ENCODE measurements around the gene SLC35B1. TPM values are rescaled to one million over a fixed set of nuclear protein-coding genes. Genes with fewer than 3 reads are reported as not detected.
A peak's percentile ranks its signal among the peaks of the same experiment; 100 is the strongest.

The SLC35B1 gene
- total RNA-seq, 1 donor from 2014 or later: 123 TPM

- H3K27ac ChIP-seq: peak overlapping the region; percentile 89 to 94
- intact Hi-C loops (cut with DNase I): loop anchor here (1.0 to 2.0 kb wide), 2 partner anchors 9 to 23 kb away; no protein-coding TSS in a partner anchor
- peaks cover 21 to 46% of the 10 kb centered on the region in 2 donors for H3K4me1 ChIP-seq
- no peak for TF ChIP-seq CTCF (IDR thresholded peaks at IDR 0.05)
- no peak overlapping the region for H3K4me3 ChIP-seq
- peak; percentile 61 to 85 for DNase-seq (ENCODE audit: low spot score in 2 of 2)
- no peaks in the 10 kb centered on the region for H3K9me3 ChIP-seq
- no peaks in the 10 kb centered on the region for H3K36me3 ChIP-seq
- H3K27me3 ChIP-seq: no peaks in the 10 kb centered on the region
Observed at GRCh38 chr17:49739641-49740271, 32.0 kb upstream of the SLC35B1 start.

- peak overlapping the region; percentile 89 to 94 for H3K27ac ChIP-seq
- H3K9me3 ChIP-seq: no peaks in the 10 kb centered on the region
- no peak for DNase-seq (ENCODE audit: low spot score in 2 of 2)
- H3K4me3 ChIP-seq: no peak overlapping the region
- peaks cover 21 to 46% of the 10 kb centered on the region in 2 donors for H3K4me1 ChIP-seq
- H3K36me3 ChIP-seq: no peaks in the 10 kb centered on the region
- intact Hi-C loops (cut with DNase I): no loop called here
- TF ChIP-seq CTCF (IDR thresholded peaks at IDR 0.05): no peak
- no peaks in the 10 kb centered on the region for H3K27me3 ChIP-seq
Observed at GRCh38 chr17:49738456-49739163, 30.8 kb upstream of the SLC35B1 start.

GRCh38 chr17:49734515-49735490, 27.0 kb upstream of the SLC35B1 start:
- no peak for DNase-seq (ENCODE audit: low spot score in 2 of 2)
- intact Hi-C loops (cut with DNase I): no loop called here
- peaks cover 19 to 36% of the 10 kb centered on the region in 2 donors for H3K4me1 ChIP-seq

GRCh38 chr17:49731435-49731831, 23.7 kb upstream of the SLC35B1 start:
- no peaks in the 10 kb centered on the region for H3K27me3 ChIP-seq
- intact Hi-C loops (cut with DNase I): no loop called here
- no peaks in the 10 kb centered on the region for H3K9me3 ChIP-seq
- TF ChIP-seq CTCF (IDR thresholded peaks at IDR 0.05): no peak
- H3K4me3 ChIP-seq: no peak overlapping the region
- peak overlapping the region; percentile 73 to 81 for H3K27ac ChIP-seq
- no peak for DNase-seq (ENCODE audit: low spot score in 2 of 2)
- H3K36me3 ChIP-seq: peaks cover 0 to under 1% of the 10 kb centered on the region in 2 donors
- H3K4me1 ChIP-seq: peaks cover 15 to 29% of the 10 kb centered on the region in 2 donors

More at GRCh38 chr17:49734515-49735490, 27.0 kb upstream of the SLC35B1 start:
- no peaks in the 10 kb centered on the region for H3K36me3 ChIP-seq
- no peak overlapping the region for H3K4me3 ChIP-seq
- no peak overlapping the region for H3K27ac ChIP-seq
- no peaks in the 10 kb centered on the region for H3K27me3 ChIP-seq
- no peak for TF ChIP-seq CTCF (IDR thresholded peaks at IDR 0.05)
- H3K9me3 ChIP-seq: no peaks in the 10 kb centered on the region

GRCh38 chr17:49730785-49731434, 23.1 kb upstream of the SLC35B1 start:
- peaks cover 0 to 6% of the 10 kb centered on the region in 2 donors for H3K36me3 ChIP-seq
- no peaks in the 10 kb centered on the region for H3K27me3 ChIP-seq
- no peak for DNase-seq (ENCODE audit: low spot score in 2 of 2)
- no peak overlapping the region for H3K4me3 ChIP-seq
- no peaks in the 10 kb centered on the region for H3K9me3 ChIP-seq
- H3K4me1 ChIP-seq: peaks cover 15 to 29% of the 10 kb centered on the region in 2 donors
- peak overlapping the region; percentile 73 to 81 for H3K27ac ChIP-seq
- TF ChIP-seq CTCF (IDR thresholded peaks at IDR 0.05): no peak
- intact Hi-C loops (cut with DNase I): loop anchor here (1.0 kb wide), 1 partner anchor 9 kb away; no protein-coding TSS in a partner anchor

Data from ascending aorta (tissue), 2 donors.